NCI-H1092 treated with DMSO at 0.1 percent for 48 hours (cell line): ENCODE results near the gene DRC3.

Experiments
- DNase-seq: peaks from one replicate; lab custom pipeline; 2025; lab: John Stamatoyannopoulos, UW

DRC3 gene

DNA sequence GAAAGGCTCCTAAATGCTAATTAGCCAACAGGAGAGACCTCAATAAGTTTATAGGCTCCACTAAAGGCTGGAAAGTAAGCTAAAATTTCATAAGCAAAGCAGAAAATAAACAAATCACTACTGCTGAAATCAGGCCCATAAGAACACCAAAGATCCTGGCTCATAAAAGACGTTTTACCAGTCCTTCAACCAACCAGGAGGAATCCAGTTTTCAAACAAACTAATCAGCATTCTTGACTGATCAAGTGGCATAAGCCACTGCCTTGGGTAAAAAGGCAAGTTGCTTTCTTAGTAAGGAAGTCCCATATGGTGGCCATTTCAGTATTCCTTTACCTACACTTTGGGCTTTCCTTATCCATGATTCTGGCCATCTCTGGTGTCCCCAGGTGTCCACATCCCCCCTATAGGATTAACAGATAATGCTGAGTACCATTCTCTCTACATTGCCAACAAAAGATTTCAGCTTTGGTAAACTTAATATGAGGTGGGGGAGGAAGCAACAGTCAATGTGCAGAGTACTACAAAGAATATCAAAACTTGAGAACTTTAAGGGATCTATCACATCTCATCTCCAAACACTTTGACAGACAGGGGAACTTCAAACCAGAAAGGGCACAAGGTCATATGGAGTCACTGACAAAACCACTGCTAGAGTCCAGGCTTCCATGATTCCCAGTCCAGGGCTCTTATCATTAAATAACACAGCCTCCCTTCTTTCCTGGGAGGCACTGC is 1.8 kb upstream of the DRC3 start:
- DNase-seq, result no peak

- DNase-seq, result no peak
These were observed 1.1 kb upstream of the DRC3 start for GRCh38 chr17:17971431-17972125.

GRCh38 chr17:17972952-17973254 is 241 bp downstream of the DRC3 start:
- no peak for DNase-seq

DNA sequence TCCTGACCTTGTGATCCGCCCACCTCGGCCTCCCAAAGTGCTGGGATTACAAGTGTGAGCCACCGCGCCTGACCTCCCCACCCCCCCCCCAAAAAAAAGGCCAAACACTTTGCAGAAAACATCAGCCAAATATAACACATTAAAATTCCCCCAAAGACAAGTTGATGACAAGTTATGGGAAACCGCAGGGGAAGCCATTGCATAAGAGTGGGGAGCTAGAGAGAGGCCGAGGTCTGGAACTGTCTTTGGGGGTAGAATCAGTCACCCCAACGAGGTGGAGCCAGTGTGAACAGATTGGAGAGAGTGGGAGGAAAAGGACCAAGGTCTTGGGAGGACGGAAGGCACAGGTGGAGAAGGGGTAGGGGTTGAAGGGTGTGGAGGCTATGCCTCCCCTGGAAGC is 2.8 kb downstream of the DRC3 start:
- no peak for DNase-seq

GRCh38 chr17:17976931-17977570 is 4.4 kb downstream of the DRC3 start:
- no peak for DNase-seq

DNA sequence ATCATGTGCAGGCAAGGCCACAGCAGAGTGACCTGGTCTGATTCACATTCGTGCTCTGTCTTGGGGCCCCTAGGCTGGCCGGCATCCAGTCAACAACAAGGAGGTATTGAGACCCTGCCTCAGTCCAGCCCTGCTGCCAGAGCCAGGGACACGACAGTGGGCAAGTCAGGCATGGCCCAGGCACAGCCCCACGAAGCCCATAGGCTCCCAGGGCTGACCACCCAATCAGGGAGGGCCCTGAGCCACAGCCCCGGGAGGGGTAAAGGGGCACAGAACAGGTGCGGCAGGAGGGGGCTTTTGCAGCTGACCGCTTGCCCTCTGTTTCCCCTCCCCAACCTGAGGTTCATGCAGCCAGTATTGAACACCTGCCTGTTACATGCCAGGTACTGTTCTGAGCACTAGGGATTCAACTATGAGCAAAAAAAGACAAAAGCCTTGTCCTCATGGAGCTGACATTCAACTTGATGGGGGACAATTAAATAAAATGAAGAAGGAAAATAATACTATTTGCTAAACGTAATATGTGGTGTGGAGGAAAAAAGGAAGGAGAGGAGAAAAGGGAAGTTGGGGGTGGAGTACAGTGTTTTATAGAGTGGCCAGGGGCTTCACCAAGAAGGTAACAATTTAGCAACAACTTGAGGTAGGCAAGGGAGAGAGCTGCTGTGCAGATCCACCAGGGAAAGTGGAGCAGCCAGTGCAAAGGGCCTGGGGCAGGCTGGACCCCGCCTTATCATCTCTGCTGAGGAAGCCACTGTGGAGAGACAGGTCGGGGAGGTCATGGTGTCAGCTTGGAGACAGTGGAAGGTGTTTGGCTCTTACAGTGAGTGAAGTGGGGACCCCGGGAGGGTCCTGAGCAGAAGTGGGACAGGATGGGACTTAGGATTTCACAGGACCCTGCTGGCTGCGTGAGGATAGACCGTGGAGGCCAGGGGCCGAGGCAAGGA is 6.1 kb downstream of the DRC3 start:
- DNase-seq, result no peak

DNA sequence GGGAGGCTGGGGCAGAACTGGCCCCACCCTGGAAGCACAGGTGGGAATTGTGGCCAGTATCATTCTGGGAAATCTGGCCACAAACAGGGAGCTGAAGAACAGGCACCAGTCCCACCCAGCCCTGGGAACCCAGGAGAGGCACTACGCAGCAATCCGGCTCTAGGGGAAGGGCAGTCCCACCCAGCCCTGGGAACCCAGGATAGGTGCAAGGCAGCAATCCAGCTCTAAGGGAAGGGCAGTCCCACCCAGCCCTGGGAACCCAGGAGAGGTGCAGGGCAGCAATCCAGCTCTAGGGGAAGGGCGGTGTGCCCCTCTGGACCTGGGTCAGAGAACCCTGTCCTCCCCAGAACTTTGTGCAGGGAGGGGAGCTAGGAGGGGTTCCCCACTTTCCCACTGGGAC is 7.1 kb downstream of the DRC3 start:
- no peak for DNase-seq

GRCh38 chr17:17981330-17981729 is 8.7 kb downstream of the DRC3 start:
- no peak for DNase-seq

DNA sequence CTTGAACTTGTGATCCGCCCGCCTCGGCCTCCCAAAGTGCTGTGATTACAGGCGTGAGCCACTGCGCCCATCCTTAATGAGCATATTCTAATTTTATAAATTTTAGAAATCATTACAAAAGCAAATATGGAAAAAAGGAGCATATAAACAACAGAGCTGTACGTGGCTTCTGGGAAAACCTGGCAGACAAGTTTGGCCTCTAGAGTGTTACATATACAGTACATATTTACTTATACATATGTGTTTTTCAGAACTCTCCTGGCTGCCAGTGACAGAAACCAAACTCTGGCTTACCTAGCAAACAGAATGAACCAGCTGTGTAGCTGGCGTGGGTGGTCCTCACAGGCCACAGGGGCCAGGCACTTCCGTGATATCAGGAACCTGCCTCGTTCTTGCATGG is 10.1 kb downstream of the DRC3 start:
- DNase-seq, result no peak

- no peak for DNase-seq
These were observed 10.7 kb downstream of the DRC3 start for GRCh38 chr17:17983376-17983775.

- no peak for DNase-seq
These were observed 11.1 kb downstream of the DRC3 start for GRCh38 chr17:17983776-17984175.

GRCh38 chr17:17985153-17985552 is 12.5 kb downstream of the DRC3 start:
- no peak for DNase-seq

DNA sequence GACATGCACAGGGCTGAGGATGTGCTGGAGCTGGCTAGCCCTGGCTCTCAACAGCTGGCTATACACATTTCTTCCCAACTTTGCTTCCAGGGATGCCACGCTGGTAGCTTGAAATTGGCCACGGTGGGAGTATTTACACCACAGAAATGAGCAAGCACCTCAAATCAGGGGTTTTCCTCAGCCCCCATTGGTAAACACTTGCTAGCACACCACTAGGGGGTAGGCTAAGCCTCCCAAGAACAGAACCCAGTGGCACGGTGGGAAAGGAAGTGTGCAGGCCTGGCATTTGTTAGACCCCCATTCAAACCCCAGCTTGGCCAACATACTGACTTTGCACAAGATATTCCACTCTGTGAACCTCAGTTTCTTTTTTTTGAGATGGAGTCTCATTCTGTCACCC is 12.9 kb downstream of the DRC3 start:
- DNase-seq, result no peak

DNA sequence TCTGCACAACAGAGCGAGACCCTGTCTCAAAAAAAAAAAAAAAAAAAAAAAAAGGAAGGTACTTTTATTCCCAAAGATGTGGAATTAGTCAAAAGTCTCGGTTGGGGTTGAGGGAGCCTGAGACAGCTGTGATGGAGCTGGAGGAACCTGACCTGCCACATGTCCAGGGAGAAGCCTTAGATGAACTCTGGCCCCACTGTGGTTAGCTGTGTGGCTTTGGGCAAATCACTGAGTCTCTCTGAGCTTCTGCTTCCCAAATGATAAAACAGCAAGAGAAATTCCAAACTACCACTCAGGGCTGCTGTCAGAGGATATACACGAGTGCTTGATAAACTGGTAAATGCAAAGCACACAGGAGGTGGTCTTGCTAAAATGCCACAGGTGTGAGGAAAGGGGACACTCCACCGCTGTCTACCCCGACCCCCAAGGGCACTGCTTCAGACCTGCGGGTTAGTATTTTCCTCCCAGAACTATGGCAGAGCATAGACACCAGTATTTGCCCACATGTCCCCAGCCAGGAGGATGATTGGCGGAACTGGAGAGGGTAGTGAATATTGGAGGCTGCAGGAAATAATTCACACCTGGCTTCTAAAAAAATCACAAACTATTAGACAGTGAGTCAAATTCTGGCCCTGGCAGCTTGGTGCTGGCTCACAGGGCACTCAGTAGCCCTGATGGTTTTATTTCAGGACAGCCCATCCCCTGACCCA is 14.7 kb downstream of the DRC3 start:
- DNase-seq, result no peak

GRCh38 chr17:17987901-17988300 is 15.2 kb downstream of the DRC3 start:
- no peak for DNase-seq

- no peak for DNase-seq
These were observed 15.8 kb downstream of the DRC3 start for GRCh38 chr17:17988427-17988945.

DNA sequence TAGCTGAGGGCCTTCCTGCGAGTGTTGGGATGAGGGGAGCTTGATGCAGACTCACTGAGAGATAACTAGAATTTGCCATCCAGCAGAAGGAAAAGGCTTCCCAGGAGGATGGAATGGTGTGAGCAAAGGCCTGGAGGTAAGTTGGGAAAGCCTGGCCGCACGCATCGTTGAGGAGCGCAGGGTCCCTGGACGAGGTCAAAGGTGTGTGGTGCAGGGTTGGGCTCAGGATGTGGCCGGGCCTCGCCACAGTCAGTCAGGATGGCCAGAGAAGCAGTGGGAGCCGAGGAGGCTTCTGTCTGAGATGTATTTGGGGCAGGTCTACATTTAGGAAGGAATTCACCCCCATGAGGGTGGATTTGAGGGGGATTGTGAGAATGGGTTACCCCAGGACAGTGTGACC is 16.4 kb downstream of the DRC3 start:
- DNase-seq, result no peak

GRCh38 chr17:17989618-17990017 is 17.0 kb downstream of the DRC3 start:
- DNase-seq, result no peak

DNA sequence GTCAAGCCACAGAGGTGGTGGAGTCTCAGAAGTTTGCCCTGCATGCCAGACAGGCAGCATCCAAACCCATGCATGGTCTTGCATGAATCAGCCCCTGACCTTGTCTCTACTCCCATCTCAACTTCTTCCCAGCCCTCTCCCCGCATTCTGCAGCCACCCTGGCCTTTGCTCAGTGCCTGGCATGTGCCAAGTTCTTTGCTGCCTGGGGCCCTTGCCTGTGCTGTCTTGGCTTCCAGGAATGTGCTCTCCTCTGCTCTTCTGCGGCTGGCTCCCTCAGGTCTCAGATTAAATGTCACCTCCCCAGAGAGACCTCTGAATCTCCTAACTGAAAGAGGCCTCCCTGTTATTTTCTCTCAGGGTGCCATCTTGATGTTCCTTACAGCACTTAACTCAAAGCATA is 17.6 kb downstream of the DRC3 start:
- no peak for DNase-seq

GRCh38 chr17:17993366-17993765 is 20.7 kb downstream of the DRC3 start:
- no peak for DNase-seq

GRCh38 chr17:17993852-17994251 is 21.2 kb downstream of the DRC3 start:
- no peak for DNase-seq
